Activated CD4-positive, CD25-positive, alpha-beta regulatory T cell treated with anti-CD3 and anti-CD28 coated beads, Interleukin-2, amount 50 U/mL, for 72 hours (primary cell): ENCODE results near the gene IL22RA2.

Source experiments
- DNase-seq: peaks from one replicate; pipeline ENCODE4 v3.0.0; 2021

Gene IL22RA2

GRCh38 chr6:137193256-137194070 is 20.0 kb upstream of the IL22RA2 start:
- DNase-seq, result no peak

GRCh38 chr6:137192821-137193220 is 19.4 kb upstream of the IL22RA2 start:
- no peak for DNase-seq

GRCh38 chr6:137191670-137192069 is 18.2 kb upstream of the IL22RA2 start:
- no peak for DNase-seq

- DNase-seq, result no peak
These were observed 17.8 kb upstream of the IL22RA2 start for GRCh38 chr6:137191236-137191635.

DNA sequence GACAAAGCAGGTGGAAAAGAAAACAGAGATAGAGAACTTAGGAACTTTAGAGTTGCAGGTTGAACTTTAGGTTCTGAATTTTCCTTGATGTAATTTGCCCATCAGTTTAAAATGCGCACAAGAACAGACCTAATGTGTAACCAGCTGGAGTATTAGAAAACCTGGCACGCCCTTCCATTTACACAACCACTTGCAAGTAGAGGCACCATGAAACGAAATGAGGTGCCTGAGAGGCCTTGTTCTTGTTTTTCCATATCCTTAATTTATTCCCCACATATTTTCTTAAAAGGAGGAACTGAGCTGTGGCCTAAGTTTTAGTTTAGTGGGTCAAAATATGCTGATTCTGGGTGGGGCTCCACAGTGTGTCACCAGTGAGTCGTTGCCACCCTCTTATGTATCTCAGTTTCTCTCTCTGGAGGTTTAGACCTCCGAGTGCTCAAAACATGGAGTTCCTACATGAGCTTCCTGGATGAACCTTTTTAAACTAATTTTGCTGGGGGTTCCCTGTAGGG is 17.2 kb upstream of the IL22RA2 start:
- no peak for DNase-seq

DNA sequence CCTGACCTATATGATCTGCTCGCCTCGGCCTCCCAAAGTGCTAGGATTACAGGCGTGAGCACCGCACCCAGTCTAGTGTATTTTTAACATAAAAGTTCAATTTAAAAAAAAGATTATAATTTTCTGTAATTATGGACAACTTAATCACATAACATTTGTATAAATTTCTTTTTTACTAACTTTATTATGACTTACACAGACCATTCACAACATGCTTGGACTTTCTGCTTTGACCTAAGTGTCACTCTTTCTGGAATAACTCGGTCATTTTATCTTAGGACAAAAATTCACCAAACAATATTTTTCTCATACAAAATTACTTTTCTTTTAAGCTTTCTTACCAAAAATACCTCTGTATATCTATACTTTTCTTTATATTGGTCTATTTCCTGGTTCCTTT is 15.4 kb upstream of the IL22RA2 start:
- no peak for DNase-seq

DNA sequence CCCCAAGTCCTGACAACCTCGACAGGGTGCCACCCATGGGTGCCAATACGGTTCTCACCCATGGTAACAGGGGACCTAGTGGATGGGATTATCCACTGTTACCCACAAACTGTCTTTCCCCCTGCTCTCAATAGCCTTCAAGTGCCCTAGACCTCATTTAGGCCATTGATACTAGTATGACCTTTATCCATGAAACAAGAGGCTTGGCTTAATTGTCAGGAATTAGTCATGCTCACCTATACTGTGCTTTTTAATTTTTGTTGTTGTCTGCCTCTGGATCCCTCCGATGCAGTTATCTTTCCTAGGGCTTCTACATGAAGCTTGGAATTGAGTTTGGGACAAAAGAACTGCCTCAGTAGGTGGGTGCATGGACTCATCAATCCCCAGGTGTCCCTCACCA is 11.8 kb upstream of the IL22RA2 start:
- no peak for DNase-seq

GRCh38 chr6:137182654-137183073 is 9.2 kb upstream of the IL22RA2 start:
- DNase-seq, result no peak

- DNase-seq, result no peak
These were observed 8.6 kb upstream of the IL22RA2 start for GRCh38 chr6:137181891-137182653.

- no peak for DNase-seq
These were observed 4.2 kb upstream of the IL22RA2 start for GRCh38 chr6:137177611-137178010.

DNA sequence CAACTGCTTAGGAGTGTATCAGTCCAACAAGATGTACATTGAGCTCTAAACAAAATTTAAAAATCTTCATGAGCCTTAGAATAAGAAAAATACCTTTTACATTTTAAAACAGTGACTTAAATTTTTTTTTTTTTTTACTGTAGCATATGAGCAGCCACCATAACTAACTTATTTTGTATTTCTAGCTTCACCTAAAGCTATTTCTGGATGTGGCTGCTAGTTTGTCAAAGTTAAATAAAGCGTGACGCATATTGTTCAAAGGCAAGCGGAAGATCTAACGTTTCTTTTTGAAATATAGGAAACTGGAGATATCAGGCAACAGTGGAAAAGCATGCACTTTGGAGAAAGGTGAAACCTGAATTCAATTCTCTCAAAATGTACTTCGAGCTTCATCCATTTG is 3.3 kb upstream of the IL22RA2 start:
- DNase-seq, result no peak

- DNase-seq, result no peak
These were observed 2.4 kb upstream of the IL22RA2 start for GRCh38 chr6:137175868-137176245.

DNA sequence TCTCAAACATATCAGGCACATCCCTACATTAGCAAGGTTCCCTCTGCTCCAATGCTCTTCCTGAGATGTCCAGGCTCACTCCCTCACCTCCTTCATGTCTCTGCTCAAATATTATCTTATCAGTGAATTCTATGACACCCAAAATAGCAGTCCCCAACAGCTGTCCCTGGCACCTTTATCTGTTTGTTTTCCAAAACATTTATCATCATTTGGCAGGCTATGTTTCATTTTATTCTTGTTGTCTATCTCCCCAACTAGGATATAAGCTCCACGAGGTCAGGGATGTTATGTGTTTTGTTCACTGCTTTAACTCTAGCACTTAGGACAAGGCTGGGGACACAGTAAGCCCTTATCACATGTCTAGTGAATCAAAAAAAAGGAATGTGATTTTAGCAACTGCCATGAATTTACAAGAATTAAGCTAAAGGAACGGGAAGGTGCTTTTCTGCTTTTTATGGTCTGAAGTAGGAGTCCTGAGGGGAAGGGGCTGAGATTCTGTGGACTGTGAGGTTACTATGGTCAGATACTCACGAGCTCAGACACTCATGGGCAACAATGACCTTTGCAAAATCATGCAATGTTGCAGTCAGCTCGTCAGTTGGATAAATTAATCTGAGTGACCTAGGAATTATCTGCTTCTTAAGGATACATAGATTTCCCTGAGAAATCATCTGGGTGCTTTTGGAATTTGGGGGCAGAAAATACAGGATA is 1.9 kb upstream of the IL22RA2 start:
- DNase-seq, result no peak

DNA sequence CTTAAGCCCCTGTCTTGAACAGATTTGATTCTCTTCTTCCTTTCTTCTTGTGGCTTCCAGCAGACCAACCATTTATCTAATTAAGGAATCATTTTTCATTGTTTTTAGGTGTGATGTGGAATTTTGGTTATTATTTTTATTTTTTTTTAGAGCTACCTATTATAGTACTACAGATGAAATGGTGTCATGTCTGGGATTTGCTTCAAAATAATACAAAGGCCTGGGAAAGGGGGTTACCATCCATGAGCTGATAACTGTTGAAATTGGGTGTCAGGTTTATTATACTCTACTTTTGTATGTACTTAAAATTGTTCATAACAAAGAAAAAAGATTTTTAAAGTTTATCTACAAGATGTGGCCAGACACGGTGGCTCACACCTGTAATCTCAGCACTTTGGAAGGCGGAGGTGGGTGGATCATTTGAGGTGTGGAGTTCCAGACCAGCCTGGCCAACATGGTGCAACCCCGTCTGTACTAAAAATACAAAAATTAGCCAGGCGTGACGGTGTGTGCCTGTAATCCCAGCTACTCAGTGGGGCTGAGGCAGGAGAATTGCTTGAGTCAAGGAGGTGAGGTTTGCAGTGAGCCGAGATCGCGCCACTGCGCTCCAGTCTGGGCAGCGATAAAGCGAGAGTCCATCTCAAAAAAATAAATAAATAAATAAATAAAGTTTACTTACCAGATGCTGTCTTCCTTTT is 561 bp downstream of the IL22RA2 start:
- no peak for DNase-seq

- no peak for DNase-seq
These were observed 1.4 kb downstream of the IL22RA2 start for GRCh38 chr6:137171824-137172733.

DNA sequence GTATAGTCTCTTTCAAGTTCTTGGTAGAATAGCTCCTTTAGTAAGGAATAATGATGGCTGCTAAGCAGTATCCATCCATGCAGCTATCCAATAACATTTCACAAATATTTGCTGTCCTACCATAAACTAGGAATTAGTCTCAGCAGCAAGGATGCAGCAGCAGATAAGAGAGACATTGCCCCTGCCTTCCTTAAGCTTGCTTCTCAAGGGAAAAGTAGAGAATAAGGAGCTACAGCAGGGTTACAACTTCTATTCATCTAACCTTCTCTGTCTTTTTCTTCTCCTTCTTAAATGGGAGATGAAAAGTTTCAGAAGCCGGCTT is 2.4 kb downstream of the IL22RA2 start:
- no peak for DNase-seq

DNA sequence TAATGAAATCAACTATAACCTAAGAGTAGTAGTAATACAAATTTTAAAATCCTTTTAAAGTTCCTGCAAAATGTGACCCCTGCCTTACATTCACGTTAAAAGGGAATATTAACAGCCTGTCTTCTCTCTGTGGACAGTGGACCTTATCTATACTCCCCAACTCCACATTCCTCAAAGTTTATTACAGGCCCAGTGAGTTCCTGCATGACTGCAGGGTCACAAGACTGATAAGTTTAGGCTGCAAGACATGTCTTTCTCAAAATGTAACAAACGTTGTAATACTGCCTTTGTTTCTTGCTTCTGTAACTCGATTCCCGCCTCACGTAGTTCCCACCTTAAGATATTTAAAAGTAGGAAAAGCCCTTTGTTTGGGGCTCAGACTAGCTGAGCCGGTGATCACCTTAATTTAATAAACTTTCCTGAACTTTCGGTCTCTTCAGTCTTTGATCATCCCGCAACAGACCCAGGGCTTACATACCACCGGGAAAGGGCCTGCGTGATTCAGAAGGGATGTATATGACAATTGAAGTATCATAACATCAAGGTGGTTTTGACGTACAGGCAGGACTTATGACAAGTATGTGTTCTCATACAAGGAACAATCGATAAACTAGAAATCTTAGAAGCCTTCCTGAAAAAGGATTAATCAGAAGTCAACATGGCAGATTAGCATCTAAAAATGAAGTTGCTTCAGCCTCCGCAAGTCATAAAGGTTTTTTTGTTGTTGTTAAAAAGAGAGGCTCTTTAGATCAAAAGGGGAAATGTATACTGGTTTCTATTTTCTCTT is 3.0 kb downstream of the IL22RA2 start:
- DNase-seq, result no peak

DNA sequence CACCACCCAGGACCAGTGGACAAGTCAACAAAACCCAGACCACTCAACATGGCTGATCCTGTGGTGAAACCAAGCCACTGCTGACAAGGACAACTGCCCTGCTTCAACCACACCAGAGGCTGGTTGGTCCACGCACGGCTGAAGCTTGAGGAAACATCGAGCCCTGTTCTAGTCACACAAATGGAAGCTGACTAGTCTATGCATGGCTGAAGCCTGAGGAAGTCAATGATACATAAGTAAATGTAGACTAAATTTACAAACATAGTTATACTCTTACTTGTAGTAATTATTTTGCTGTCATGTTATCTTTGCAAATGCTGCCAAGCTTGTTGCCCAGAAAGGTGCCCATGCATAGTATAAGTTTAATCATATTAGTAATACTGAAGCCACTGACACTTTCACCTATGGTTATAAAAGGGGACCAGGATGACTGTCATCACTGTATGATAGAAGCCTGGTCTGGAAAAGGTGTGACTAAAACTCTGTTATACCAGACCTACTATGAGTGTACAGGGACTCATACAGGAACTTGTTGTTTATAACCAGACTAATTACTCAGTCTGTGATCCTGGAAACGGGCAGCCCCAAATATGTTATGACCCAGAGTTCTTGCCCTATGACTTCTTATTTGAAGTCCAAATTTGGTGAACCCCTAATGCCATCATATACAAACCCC is 5.6 kb downstream of the IL22RA2 start:
- no peak for DNase-seq

DNA sequence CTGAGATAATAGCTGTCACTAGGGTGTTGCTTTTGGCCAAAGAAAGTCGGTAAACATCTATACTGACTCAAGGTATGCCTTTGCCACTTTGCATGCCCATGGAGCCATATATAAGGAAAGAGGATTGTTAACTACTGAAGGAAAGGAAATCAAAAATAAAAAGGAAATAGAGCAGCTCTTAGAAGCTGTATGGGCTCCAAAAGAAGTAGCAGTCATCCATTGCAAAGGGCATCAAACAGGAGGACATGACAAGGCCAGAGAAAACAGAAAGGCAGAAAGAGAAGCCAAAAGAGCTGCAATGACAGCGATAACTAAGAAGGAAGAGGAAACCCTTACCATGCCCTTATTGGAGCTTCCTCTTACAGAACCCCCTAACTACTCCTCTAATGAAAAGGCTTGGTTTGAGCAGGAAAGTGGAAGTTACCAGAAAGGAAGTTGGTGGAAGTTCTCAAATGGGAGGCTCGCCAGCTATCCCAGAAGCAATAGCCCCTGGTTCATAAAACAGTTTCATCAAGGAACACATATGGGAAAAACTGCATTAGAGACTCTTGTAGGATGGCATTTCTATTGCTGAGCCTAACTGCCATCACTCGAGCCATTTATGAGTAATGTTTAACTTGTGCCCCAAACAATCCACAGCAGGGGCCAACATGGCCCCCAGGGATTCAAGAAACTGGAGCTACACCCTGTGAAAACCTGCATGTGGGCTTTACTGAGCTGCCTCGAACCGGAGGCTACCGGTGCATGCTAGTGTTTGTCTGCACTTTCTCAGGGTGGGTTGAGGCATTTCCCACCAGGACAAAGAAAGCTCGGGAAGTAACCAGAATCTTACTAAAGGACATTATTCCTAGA is 7.0 kb downstream of the IL22RA2 start:
- no peak for DNase-seq
